ENCODE measurements around the gene SKAP2.

The SKAP2 gene

GRCh38 chr7:26629696-26630095 lies 234.7 kb downstream of the SKAP2 start:
- no peak for DNase-seq

- DNase-seq, result no peak
These were observed 236.5 kb downstream of the SKAP2 start for GRCh38 chr7:26627891-26628341.

- DNase-seq, result no peak
These were observed 237.2 kb downstream of the SKAP2 start for GRCh38 chr7:26627221-26627620.

GRCh38 chr7:26626687-26627086 lies 237.7 kb downstream of the SKAP2 start:
- DNase-seq, result no peak

- DNase-seq, result no peak
These were observed 238.2 kb downstream of the SKAP2 start for GRCh38 chr7:26626156-26626555.

GRCh38 chr7:26625286-26625685 lies 239.1 kb downstream of the SKAP2 start:
- no peak for DNase-seq

GRCh38 chr7:26624839-26625238 lies 239.6 kb downstream of the SKAP2 start:
- no peak for DNase-seq

GRCh38 chr7:26624431-26624830 lies 240.0 kb downstream of the SKAP2 start:
- DNase-seq, result no peak

GRCh38 chr7:26620352-26620751 lies 244.0 kb downstream of the SKAP2 start:
- no peak for DNase-seq

GRCh38 chr7:26619348-26619984 lies 244.9 kb downstream of the SKAP2 start:
- DNase-seq, result no peak

- DNase-seq, result no peak
These were observed 245.5 kb downstream of the SKAP2 start for GRCh38 chr7:26618898-26619297.

GRCh38 chr7:26618449-26618848 lies 245.9 kb downstream of the SKAP2 start:
- DNase-seq, result no peak

Measured in activated naive CD4-positive, alpha-beta T cell treated with Interleukin-2 at 50 U/mL for 16 hours (primary cell).